IMR-90 (cell line): Measurements from ENCODE around the gene DYRK3. TPM values are rescaled to one million over a fixed set of nuclear protein-coding genes. Genes with fewer than 3 reads are reported as not detected.

Experiments used
- ATAC-seq: fragments of 200-7000 bp; cut with Tn5 transposase; 2 replicates; pipeline ENCODE4 v1.9.1; 2020; ENCODE audit warnings: low read depth, mild to moderate bottlenecking, moderate library complexity
- BruUV-seq: library from RNA; stranded (reverse); fragments of 400-500 nt; replicated peaks from 2 replicates; lab custom pipeline; 2021; lab: Mats Ljungman, UMichigan
- CTCF ChIA-PET: fragments of 300-600 bp; formaldehyde crosslinking; extraction: SDS; loops from one replicate; lab custom pipeline; 2021; ENCODE audit warnings: antibody characterized with exemption; lab: Yijun Ruan, JAX
- POLR2A ChIA-PET: fragments of 300-600 bp; sonication (Branson Sonifier 250); formaldehyde crosslinking; loops from one replicate; lab custom pipeline; 2022; ENCODE audit warnings: antibody characterized with exemption; ENCODE audit not compliant: unreplicated experiment; lab: Charles Lee
- DNase-seq: peaks from one replicate; pipeline ENCODE4 v3.0.0; 2013
- H2AFZ ChIP-seq: replicated peaks from 2 replicates; pipeline ENCODE3; 2013; ENCODE audit warnings: low read length, mild to moderate bottlenecking; ENCODE audit not compliant: poor library complexity
- H2AK5ac ChIP-seq: 2 replicates; pipeline ENCODE4 v1.6.1; 2013; ENCODE audit warnings: low read depth, low read length, inconsistent platforms
- H2AK9ac ChIP-seq: replicated peaks from 2 replicates; pipeline ENCODE3; 2013; ENCODE audit warnings: mild to moderate bottlenecking, low read depth, low read length, moderate library complexity; ENCODE audit not compliant: poor library complexity
- H2BK120ac ChIP-seq: 2 replicates; pipeline ENCODE4 v1.6.1; 2013; ENCODE audit warnings: low read depth, low read length, inconsistent platforms
- H2BK15ac ChIP-seq: 3 replicates; pipeline ENCODE4 v1.6.1; 2013; ENCODE audit warnings: low read depth, low read length, inconsistent platforms
- H2BK20ac ChIP-seq: 2 replicates; pipeline ENCODE4 v1.6.1; 2013; ENCODE audit warnings: low read depth, mild to moderate bottlenecking, inconsistent platforms, low read length, moderate library complexity
- H2BK5ac ChIP-seq: 2 replicates; pipeline ENCODE4 v1.6.1; 2013; ENCODE audit warnings: mild to moderate bottlenecking, low read depth, low read length, inconsistent platforms; ENCODE audit not compliant: poor library complexity, severe bottlenecking
- H3K14ac ChIP-seq: replicated peaks from 2 replicates; pipeline ENCODE4 v1.6.1; 2013; ENCODE audit warnings: low read depth, low read length, inconsistent platforms
- H3K18ac ChIP-seq: 2 replicates; pipeline ENCODE4 v1.6.1; 2013; ENCODE audit warnings: low read depth, low read length, control low read depth
- H3K23ac ChIP-seq: 2 replicates; pipeline ENCODE4 v1.6.1; 2013; ENCODE audit warnings: low read depth, low read length, inconsistent platforms
- H3K27ac ChIP-seq: 2 replicates; pipeline ENCODE4 v1.5.1; 2013; ENCODE audit warnings: mild to moderate bottlenecking, control low read depth, low read length; ENCODE audit not compliant: insufficient read depth
- H3K27me3 ChIP-seq: 2 replicates; pipeline ENCODE4 v1.6.1; 2013; ENCODE audit warnings: low read length; ENCODE audit not compliant: control insufficient read depth, insufficient read depth
- H3K36me3 ChIP-seq: 2 replicates; pipeline ENCODE4 v1.6.1; 2013; ENCODE audit warnings: low read length, mixed read lengths; ENCODE audit not compliant: control insufficient read depth, insufficient read depth
- H3K4ac ChIP-seq: 2 replicates; pipeline ENCODE4 v1.6.1; 2013; ENCODE audit warnings: low read depth, low read length, inconsistent platforms
- H3K4me1 ChIP-seq: 2 replicates; pipeline ENCODE4 v1.6.1; 2013; ENCODE audit warnings: low read length, mixed read lengths; ENCODE audit not compliant: control insufficient read depth, insufficient read depth
- H3K4me2 ChIP-seq: 2 replicates; pipeline ENCODE4 v1.6.1; 2013; ENCODE audit warnings: low read depth, mild to moderate bottlenecking, control low read depth, low read length, moderate library complexity
- H3K4me3 ChIP-seq: 2 replicates; pipeline ENCODE4 v1.5.1; 2013; ENCODE audit warnings: low read depth, mild to moderate bottlenecking, control low read depth, low read length, moderate library complexity; ENCODE audit not compliant: insufficient read depth
- H3K56ac ChIP-seq: 2 replicates; pipeline ENCODE4 v1.6.1; 2013; ENCODE audit warnings: low read length, inconsistent platforms; ENCODE audit not compliant: insufficient read depth; ENCODE audit errors: extremely low read depth
- H3K79me1 ChIP-seq, 2 experiments: 2 replicates each; pipeline ENCODE4 v1.6.1; 2013; ENCODE audit warnings: low read length in 2 of 2, inconsistent platforms in 1 of 2, low read depth in 1 of 2
- H3K9ac ChIP-seq: 2 replicates; pipeline ENCODE4 v1.6.1; 2013; ENCODE audit warnings: low read depth, low read length, control low read depth
- H3K9me1 ChIP-seq: 2 replicates; pipeline ENCODE4 v1.6.1; 2013; ENCODE audit warnings: low read length, inconsistent platforms; ENCODE audit not compliant: insufficient read depth
- H3K9me3 ChIP-seq: 2 replicates; pipeline ENCODE4 v1.6.1; 2013; ENCODE audit warnings: low read length; ENCODE audit not compliant: control insufficient read depth, insufficient read depth
- H4K20me1 ChIP-seq: 2 replicates; pipeline ENCODE4 v1.6.1; 2013; ENCODE audit warnings: low read length, inconsistent platforms; ENCODE audit not compliant: insufficient read depth
- H4K5ac ChIP-seq: 2 replicates; pipeline ENCODE4 v1.6.1; 2013; ENCODE audit warnings: mild to moderate bottlenecking, low read depth, low read length, control low read depth
- H4K8ac ChIP-seq, 2 experiments: 2 replicates each; pipeline ENCODE4 v1.6.1; 2013; ENCODE audit warnings: low read depth in 2 of 2, low read length in 2 of 2, control low read depth in 1 of 2, inconsistent platforms in 1 of 2
- H4K91ac ChIP-seq: 2 replicates; pipeline ENCODE4 v1.6.1; 2013; ENCODE audit warnings: low read depth, low read length, inconsistent platforms; ENCODE audit not compliant: insufficient read depth
- BHLHE40 ChIP-seq: fragments of 150-350 bp; IDR thresholded peaks from 2 replicates; pipeline ENCODE4 v1.6.1; 2016; ENCODE audit warnings: mild to moderate bottlenecking, low read depth, low read length
- CEBPB ChIP-seq: IDR thresholded peaks from 2 replicates; pipeline ENCODE4 v1.6.1; 2012; ENCODE audit warnings: low read depth, low read length, improper control_type of control experiment
- CHD1 ChIP-seq: IDR thresholded peaks from 2 replicates; pipeline ENCODE4 v1.6.1; 2012; ENCODE audit warnings: low read depth, low read length, improper control_type of control experiment
- CTCF ChIP-seq: conservative IDR thresholded peaks from 2 replicates; pipeline ENCODE4 v1.5.1; 2012; ENCODE audit warnings: mild to moderate bottlenecking, low read depth, low read length, improper control_type of control experiment
- ELK1 ChIP-seq: fragments of 150-350 bp; IDR thresholded peaks from 2 replicates; pipeline ENCODE4 v1.6.1; 2016; ENCODE audit warnings: low read depth, mild to moderate bottlenecking, low read length, moderate library complexity, borderline replicate concordance
- FOS ChIP-seq: fragments of 150-350 bp; IDR thresholded peaks from 2 replicates; pipeline ENCODE4 v1.6.1; 2016; ENCODE audit warnings: low read depth, low read length
- MAFK ChIP-seq: IDR thresholded peaks from 2 replicates; pipeline ENCODE4 v1.6.1; 2012; ENCODE audit warnings: low read depth, low read length, improper control_type of control experiment
- MAZ ChIP-seq: IDR thresholded peaks from 2 replicates; pipeline ENCODE4 v1.6.1; 2012; ENCODE audit warnings: low read depth, mild to moderate bottlenecking, low read length, improper control_type of control experiment, moderate library complexity, borderline replicate concordance
- MXI1 ChIP-seq: IDR thresholded peaks from 2 replicates; pipeline ENCODE4 v1.6.1; 2012; ENCODE audit warnings: low read depth, mild to moderate bottlenecking, low read length, moderate library complexity, borderline replicate concordance
- NFE2L2 ChIP-seq: fragments of 150-350 bp; IDR thresholded peaks from 2 replicates; pipeline ENCODE4 v1.6.1; 2016; ENCODE audit warnings: low read depth, mild to moderate bottlenecking, low read length
- POLR2A ChIP-seq: IDR thresholded peaks from 2 replicates; pipeline ENCODE4 v1.6.1; 2012; ENCODE audit warnings: mild to moderate bottlenecking, low read depth, low read length
- RAD21 ChIP-seq: IDR thresholded peaks from 2 replicates; pipeline ENCODE4 v1.6.1; 2012; ENCODE audit warnings: low read length, improper control_type of control experiment
- RFX5 ChIP-seq: IDR thresholded peaks from 2 replicates; pipeline ENCODE4 v1.8.0; 2012; ENCODE audit warnings: low read depth, mild to moderate bottlenecking, low read length, moderate library complexity
- SMC3 ChIP-seq: fragments of 150-350 bp; IDR thresholded peaks from 2 replicates; pipeline ENCODE4 v1.6.1; 2016; ENCODE audit warnings: low read depth, mild to moderate bottlenecking, antibody characterized with exemption, low read length, moderate library complexity
- WGBS, 2 experiments: methylation state at CpG; one replicate each; pipeline versions ENCODE4 v1.1.5 to v1.1.7; 2013; ENCODE audit warnings: missing lambda C conversion rate in 2 of 2; ENCODE audit not compliant: insufficient read length in 1 of 2; ENCODE audit errors: extremely low coverage in 2 of 2; 5-methylcytosine and 5-hydroxymethylcytosine counted together
- dilution Hi-C: fragments of 300-500 bp; cut with HindIII; formaldehyde crosslinking; loops from one replicate; pipeline ENCODE4 v1.14.3; 2018; ENCODE audit warnings: low sequenced_read_pairs; ENCODE audit not compliant: unreplicated experiment
- in situ Hi-C: fragments of 300-500 bp; cut with MboI; formaldehyde crosslinking; loops from 3 replicates; pipeline ENCODE4 v1.14.3; 2019; ENCODE audit warnings: low sequenced_read_pairs, inconsistent platforms, mixed read lengths
- intact Hi-C: fragments of 100-400 bp; cut with micrococcal nuclease; formaldehyde crosslinking; loops from 2 replicates; pipeline ENCODE4 v1.10.0; 2022
- polyA plus RNA-seq, 3 experiments: library from polyadenylated mRNA; depleted of rRNA; stranded (reverse); fragments of >200 nt; gene quantifications; 2 replicates each; pipeline ENCODE4 v1.2.3, GENCODE V29; 2012; ENCODE audit warnings: low replicate concordance in 1 of 3
- total RNA-seq: library from RNA; depleted of rRNA; stranded (reverse); fragments of >200 nt; gene quantifications from 2 replicates; pipeline ENCODE4 v1.2.3, GENCODE V29; 2012

The DYRK3 gene
- total and polyA plus RNA-seq, 2 of the 4 experiments (the other 2 are of a cell fraction) = 5.5 to 22.0 TPM

GRCh38 chr1:206696812-206697585 is 61.7 kb downstream of the DYRK3 start (continued):
- TF ChIP-seq RFX5 = no peak

- Histone ChIP-seq H3K27ac (no peak overlapping the region), H3K18ac (no peak overlapping the region), H4K20me1 (peaks cover 100% of the 10 kb centered on the region), H3K27me3 (no peaks in the 10 kb centered on the region), H2BK120ac (no peak overlapping the region), H4K8ac (no peak overlapping the region), H3K4me2 (no peak overlapping the region), H3K4ac (no peak overlapping the region), H2AK9ac (no peak overlapping the region), H2BK5ac (no peak overlapping the region), H3K4me3 (no peak overlapping the region), H3K9ac (no peak overlapping the region), H3K14ac (no peak overlapping the region), H3K56ac (no peak overlapping the region), H4K5ac (no peak overlapping the region), H3K23ac (no peak overlapping the region), H2BK15ac (no peak overlapping the region), H2BK20ac (no peak overlapping the region), H2AFZ (no peak overlapping the region), H3K9me1 (peaks cover 81% of the 10 kb centered on the region), H3K79me1 (peaks cover 24 to 100% of the 10 kb centered on the region in 2 experiments), H3K4me1 (peaks cover 39% of the 10 kb centered on the region), H3K36me3 (peaks cover 8% of the 10 kb centered on the region), H4K91ac (no peak overlapping the region), H2AK5ac (no peak overlapping the region), H3K9me3 (no peaks in the 10 kb centered on the region)
- DNase-seq (no peak), ATAC-seq (no peak)
- ChIA-PET CTCF (no interaction called here), POLR2A (no interaction called here)
- no CpG with 5 or more reads among the region's 2 CpGs for WGBS, 2 experiments
- no TSS peak for BruUV-seq
- in situ Hi-C loops (no loop called here), intact Hi-C loops (no loop called here), dilution Hi-C loops (no loop called here)
- TF ChIP-seq CTCF (no peak), POLR2A (no peak), CEBPB (no peak), MXI1 (no peak), MAZ (no peak), CHD1 (no peak), BHLHE40 (no peak), SMC3 (no peak), RFX5 (no peak), NFE2L2 (no peak), ELK1 (no peak), RAD21 (no peak), MAFK (no peak), FOS (no peak)
These were observed 62.7 kb downstream of the DYRK3 start for GRCh38 chr1:206698011-206698410.
